ENCODE data around the gene CORO7.

DNA sequence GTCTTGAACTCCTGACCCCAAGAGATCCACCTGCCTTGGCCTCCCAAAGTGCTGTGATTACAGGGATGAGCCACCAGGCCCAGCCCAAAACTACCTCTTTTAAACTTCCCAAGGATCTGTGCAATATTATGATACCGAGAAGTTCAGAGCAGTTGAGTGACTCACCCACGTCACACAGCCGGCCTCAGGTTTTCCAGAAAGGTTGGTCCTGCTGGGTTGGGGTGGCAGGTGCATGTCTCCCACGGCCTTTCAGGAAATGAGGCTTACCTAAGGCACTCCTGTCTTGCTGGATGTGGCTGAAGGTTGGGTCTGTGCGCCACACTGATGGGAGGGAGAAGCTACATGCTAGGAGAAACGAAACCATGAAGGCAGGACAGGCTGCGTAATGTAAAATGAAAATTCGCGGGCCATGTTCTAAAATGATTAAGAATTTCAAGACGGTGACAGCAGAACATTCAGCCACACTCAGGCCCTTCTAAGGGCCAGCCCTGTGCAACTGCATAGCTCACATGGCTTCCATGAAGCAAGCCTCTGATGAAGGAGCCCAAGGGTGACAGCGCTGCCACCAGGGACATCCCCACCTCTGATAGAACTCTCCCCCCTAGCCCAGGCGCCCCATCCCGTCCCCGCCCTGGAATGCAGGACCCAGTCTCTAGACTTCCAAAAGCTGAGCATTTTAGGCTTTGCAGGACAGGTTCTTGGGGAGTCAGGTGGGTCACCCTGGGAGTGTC, 107.1 kb downstream of the CORO7 start:
- TF ChIP-seq CTCF (IDR thresholded peaks at IDR 0.05; ENCODE audit: low read length) = no peak
- TF ChIP-seq EZH2 (IDR thresholded peaks at IDR 0.05; ENCODE audit: borderline replicate concordance, low read length) = no peak
